ENCODE measurements around the gene SPOCD1. TPM values are rescaled to one million over a fixed set of nuclear protein-coding genes. Genes with fewer than 3 reads are reported as not detected.
A peak's percentile ranks its signal among the peaks of the same experiment; 100 is the strongest.

SPOCD1 gene
- polyA plus RNA-seq, 1 experiment = 78.8 TPM

GRCh38 chr1:31763671-31764311, 52.0 kb downstream of the SPOCD1 start:
- Histone ChIP-seq H3K9me3 (ENCODE audit: control insufficient read depth, insufficient read depth, low read length) (no peaks in the 10 kb centered on the region), H3K4me3 (ENCODE audit: low read depth, low read length) (peak overlapping the region; percentile 65), H3K27ac (ENCODE audit: low read depth, low read length) (no peak overlapping the region), H3K27me3 (ENCODE audit: control insufficient read depth, insufficient read depth, low read length) (no peaks in the 10 kb centered on the region)
- POLR2A ChIA-PET = interaction anchor here (0.7 to 1.4 kb wide), 2 partner anchors 25 to 35 kb away, joined by 3 read pairs; no protein-coding TSS in a partner anchor
- DNase-seq (ENCODE audit: low read depth, low spot score) = no peak
- CTCF ChIA-PET = interaction anchor here (0.6 to 2.8 kb wide), 8 partner anchors 18 to 390 kb away, joined by 3 to 14 read pairs (median 3); partner anchors contain the start of gene PEF1
- TF ChIP-seq CTCF (IDR thresholded peaks at IDR 0.05; ENCODE audit: low read depth, low read length) = no peak

GRCh38 chr1:31762726-31763670, 52.8 kb downstream of the SPOCD1 start:
- no peak for DNase-seq (ENCODE audit: low read depth, low spot score)
- Histone ChIP-seq H3K27ac (ENCODE audit: low read depth, low read length) (no peak overlapping the region), H3K4me3 (ENCODE audit: low read depth, low read length) (peak overlapping the region; percentile 65), H3K27me3 (ENCODE audit: control insufficient read depth, insufficient read depth, low read length) (no peaks in the 10 kb centered on the region), H3K9me3 (ENCODE audit: control insufficient read depth, insufficient read depth, low read length) (no peaks in the 10 kb centered on the region)
- CTCF ChIA-PET = interaction anchor here (0.6 to 2.8 kb wide), 11 partner anchors 17 to 391 kb away, joined by 3 to 14 read pairs (median 4); partner anchors contain the start of gene PEF1
- POLR2A ChIA-PET = interaction anchor here (0.6 to 1.4 kb wide), 7 partner anchors 15 to 258 kb away, joined by 3 to 13 read pairs (median 5); partner anchors contain the start of genes PEF1 and PTP4A2
- TF ChIP-seq CTCF (IDR thresholded peaks at IDR 0.05; ENCODE audit: low read depth, low read length) = peak; percentile 55

GRCh38 chr1:31762323-31762722, 53.5 kb downstream of the SPOCD1 start:
- CTCF ChIA-PET = interaction anchor here (0.6 to 1.4 kb wide), 10 partner anchors 11 to 202 kb away, joined by 3 to 14 read pairs (median 4); partner anchors contain the start of gene PEF1
- POLR2A ChIA-PET = interaction anchor here (0.7 to 2.7 kb wide), 5 partner anchors 27 to 176 kb away, joined by 4 to 13 read pairs (median 6); partner anchors contain the start of genes PEF1 and PTP4A2
- no peak overlapping the region for H3K27ac ChIP-seq (ENCODE audit: low read depth, low read length)
- peak overlapping the region; percentile 65 for H3K4me3 ChIP-seq (ENCODE audit: low read depth, low read length)
- H3K9me3 ChIP-seq (ENCODE audit: control insufficient read depth, insufficient read depth, low read length) = no peaks in the 10 kb centered on the region
- no peaks in the 10 kb centered on the region for H3K27me3 ChIP-seq (ENCODE audit: control insufficient read depth, insufficient read depth, low read length)
- TF ChIP-seq CTCF (IDR thresholded peaks at IDR 0.05; ENCODE audit: low read depth, low read length) = no peak
- DNase-seq (ENCODE audit: low read depth, low spot score) = no peak

GRCh38 chr1:31761883-31762282, 53.9 kb downstream of the SPOCD1 start:
- Histone ChIP-seq H3K9me3 (ENCODE audit: control insufficient read depth, insufficient read depth, low read length) (no peaks in the 10 kb centered on the region), H3K4me3 (ENCODE audit: low read depth, low read length) (peak overlapping the region; percentile 65), H3K27me3 (ENCODE audit: control insufficient read depth, insufficient read depth, low read length) (no peaks in the 10 kb centered on the region), H3K27ac (ENCODE audit: low read depth, low read length) (no peak overlapping the region)
- POLR2A ChIA-PET = interaction anchor here (1.4 to 2.7 kb wide), 2 partner anchors 27 to 117 kb away, joined by 6 to 11 read pairs; partner anchors contain the start of gene PEF1
- peak; percentile 21 for DNase-seq (ENCODE audit: low read depth, low spot score)
- TF ChIP-seq CTCF (IDR thresholded peaks at IDR 0.05; ENCODE audit: low read depth, low read length) = no peak
- CTCF ChIA-PET = interaction anchor here (0.5 to 1.4 kb wide), 12 partner anchors 11 to 300 kb away, joined by 3 to 12 read pairs (median 4); no protein-coding TSS in a partner anchor

All from AG04450 (cell line).